ENCODE results near the gene DEPP1.
A peak's percentile ranks its signal among the peaks of the same experiment; 100 is the strongest.
"Not testable (repeated sequence)": the region's sequence is repeated elsewhere in the genome, so short reads cannot be mapped to it uniquely, and the experiment has no call there.

Gene DEPP1, protein sequence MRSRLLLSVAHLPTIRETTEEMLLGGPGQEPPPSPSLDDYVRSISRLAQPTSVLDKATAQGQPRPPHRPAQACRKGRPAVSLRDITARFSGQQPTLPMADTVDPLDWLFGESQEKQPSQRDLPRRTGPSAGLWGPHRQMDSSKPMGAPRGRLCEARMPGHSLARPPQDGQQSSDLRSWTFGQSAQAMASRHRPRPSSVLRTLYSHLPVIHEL

DNA sequence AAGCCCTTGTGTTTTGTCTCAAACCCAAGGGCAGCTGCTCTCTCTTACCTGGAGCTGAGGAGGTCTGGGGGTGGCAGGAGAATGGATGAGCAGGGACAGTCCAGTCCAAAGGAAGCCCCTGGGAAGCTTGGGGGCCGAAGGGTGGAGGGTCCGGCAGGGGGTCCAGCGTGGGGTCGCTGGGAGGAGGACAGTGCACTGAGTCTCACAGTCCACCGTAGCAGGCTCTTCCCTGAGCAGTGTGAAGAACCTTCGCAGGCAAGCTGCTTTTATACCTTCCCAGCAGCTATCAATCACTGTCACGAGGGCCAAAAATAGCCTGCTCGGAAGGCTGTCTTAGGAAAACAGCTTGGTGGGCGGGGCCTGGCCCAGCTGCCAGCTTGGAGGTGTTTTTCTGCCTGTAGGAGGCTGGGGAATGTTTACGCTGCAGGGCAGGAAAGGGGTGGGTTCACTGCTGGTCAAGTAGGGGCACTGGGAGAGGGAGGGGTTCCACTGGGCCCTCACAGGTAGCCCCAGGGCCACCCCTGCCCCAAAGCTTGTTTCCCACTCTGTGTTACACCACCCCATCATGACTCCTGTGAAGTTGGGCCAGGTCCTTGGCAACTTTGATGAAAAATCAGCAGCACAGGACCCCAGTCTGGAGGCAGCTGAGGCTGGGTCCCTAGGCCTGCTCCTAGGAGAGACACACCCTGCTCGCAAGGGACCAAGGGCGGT is at the start of gene DEPP1:
TSS of gene DEPP1 (minus strand) at position 240 of the 711 bp plus-strand sequence. CDS start 779 bp downstream, outside the sequence.
- DNase-seq (ENCODE audit: low spot score): peak; percentile 64

DNA sequence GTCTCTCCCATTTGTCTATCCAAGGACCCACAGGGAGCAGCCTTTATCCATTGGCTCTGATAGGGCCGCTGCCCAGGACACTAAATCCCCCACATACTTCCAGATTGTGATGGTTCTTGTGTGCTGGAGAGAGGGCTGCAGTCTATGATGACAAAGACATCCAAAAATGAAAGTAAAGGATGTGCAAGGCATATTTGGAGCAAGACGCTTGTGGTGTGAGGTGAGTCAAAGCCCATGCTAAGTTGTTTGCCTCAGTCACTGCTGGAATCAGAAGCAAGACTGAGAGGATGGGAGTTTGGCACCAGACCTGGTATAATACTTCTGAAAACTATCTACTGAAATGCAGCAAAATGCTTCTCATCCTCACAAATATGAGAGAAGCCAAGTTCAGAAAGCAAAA is 44.8 kb upstream of the DEPP1 start:
- DNase-seq (ENCODE audit: low spot score): no peak

DNA sequence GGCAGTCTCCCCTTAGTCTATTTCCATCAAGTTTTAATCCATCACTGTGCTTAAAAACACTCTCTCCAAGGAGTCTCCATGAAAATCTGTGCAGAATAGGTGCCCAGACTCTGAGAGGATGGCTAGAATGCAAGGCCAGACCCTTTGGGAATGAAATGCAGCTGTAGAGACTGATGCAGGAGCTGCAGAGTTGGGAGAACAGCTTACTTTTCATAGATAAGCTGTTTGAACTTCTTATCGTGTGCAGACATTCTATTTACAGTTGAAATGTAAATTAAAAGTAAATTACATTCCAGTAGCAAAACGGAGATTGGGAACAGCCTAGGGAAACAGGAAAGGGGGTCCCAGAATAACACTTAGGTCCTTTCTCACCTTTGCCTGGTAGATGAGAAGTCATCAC is 37.0 kb upstream of the DEPP1 start:
- no peak for DNase-seq (ENCODE audit: low spot score)

DNA sequence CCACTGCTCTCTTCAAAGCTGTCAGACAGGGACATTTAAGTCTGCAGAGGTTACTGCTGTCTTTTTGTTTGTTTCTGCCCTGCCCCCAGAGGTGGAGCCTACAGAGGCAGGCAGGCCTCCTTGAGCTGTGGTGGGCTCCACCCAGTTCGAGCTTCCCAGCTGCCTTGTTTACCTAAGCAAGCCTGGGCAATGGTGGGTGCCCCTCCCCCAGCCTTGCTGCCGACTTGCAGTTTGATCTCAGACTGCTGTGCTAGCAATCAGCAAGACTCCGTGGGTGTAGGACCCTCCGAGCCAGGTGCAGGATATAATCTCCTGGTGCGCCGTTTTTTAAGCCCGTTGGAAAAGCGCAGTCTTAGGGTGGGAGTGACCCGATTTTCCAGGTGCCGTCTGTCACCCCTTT is 35.9 kb upstream of the DEPP1 start:
- not testable (repeated sequence) for DNase-seq (ENCODE audit: low spot score)

DNA sequence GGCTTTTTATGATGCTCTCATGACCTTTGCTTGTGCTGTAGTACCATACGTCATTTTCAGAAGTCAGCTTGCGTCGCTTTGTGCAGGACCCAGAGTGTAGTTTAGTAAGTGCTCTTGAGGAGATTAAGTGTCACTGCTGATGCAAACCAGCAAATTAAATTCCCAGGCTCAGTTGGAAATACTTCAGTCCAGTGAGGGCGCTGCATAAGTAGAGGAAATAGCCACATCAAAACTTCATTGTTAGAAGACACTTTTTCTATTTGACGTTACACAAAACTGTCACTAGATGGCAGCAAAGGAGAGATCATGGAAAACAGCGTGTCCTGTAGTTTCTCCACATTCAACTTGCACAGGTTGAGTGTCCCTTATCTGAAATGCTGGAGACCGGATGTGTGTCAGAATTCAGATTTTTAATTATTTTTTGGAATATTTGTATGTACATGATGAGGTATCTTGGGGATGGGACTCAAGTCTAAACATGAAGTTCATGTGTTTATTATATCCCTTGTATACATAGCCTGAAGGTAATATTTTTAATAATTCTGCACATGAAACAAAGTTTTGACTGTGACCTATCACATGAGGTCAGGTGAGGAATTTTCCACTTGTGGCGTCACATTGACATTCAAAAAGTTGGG is 30.0 kb upstream of the DEPP1 start:
- DNase-seq (ENCODE audit: low spot score): no peak

DNA sequence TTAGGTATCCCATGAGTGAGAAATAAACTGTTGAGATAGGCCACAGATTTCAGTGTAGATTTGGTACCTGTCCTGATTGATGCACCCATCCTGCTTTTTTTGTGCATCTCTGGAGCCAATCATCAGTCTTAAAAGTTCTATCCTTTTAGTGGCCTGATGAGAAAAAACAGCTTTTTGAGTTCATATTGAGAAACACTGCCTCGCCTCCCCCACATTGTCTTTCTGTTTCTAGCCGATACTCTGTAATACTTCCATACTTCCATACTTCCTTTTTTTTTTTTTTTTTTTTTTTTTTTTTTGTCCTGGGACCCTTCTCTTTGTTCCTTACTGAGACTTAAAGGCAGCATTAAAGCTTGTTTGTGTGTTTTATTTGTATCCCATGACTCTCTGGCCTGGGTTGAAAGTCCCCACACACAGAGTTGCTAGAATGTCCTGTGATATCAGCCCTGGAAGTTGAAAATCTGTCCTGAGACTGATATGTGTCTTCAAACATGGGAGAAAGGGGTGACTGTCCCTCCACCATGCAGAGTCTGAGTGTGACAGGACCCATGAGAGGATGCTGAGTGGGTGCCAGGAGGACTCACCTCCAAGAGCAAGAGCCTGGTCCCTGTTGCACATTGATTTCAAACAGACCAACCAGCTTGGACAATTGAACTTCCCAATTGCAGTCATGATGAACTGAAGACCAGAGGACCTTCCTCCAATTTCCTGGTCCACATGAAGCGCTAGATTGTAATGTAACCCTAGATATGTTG is 27.8 kb upstream of the DEPP1 start:
- DNase-seq (ENCODE audit: low spot score): no peak

DNA sequence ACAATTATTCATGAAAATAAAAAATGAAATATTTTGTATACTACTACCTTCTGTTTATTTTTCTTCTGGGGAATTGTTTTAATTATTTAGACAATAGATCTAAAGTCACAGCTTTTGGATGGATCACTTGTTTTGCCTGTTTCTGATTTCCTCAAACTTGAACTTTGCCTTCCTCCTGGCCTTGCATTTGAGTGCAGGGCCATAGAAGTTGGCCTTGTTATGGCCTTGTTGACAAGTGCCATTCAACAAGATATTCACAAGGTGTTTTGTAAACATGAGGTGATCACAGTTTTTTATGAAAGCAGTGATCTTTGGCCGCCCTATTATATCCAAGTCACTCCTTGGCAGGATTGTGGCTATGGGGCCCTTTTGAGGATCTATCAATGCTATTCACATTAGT is 26.7 kb upstream of the DEPP1 start:
- no peak for DNase-seq (ENCODE audit: low spot score)

DNA sequence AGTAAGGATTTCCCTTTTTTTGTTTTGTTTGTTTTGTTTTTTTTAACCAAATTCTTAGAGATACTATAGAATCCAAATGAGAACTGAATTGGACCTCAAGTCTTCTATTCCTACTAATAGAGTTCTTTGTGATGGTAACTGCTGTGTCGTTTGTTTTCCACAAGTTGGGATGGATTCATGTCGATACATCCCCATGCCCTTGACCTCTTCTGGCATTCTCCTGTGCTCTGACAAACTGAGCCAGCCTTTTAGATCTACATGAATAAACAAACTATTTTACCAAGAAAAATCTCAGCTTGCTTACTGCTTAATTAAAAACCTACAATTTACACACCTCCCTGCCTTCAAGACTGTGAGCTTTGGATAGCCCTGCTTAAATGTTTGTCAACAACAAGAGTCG is 26.1 kb upstream of the DEPP1 start:
- no peak for DNase-seq (ENCODE audit: low spot score)

DNA sequence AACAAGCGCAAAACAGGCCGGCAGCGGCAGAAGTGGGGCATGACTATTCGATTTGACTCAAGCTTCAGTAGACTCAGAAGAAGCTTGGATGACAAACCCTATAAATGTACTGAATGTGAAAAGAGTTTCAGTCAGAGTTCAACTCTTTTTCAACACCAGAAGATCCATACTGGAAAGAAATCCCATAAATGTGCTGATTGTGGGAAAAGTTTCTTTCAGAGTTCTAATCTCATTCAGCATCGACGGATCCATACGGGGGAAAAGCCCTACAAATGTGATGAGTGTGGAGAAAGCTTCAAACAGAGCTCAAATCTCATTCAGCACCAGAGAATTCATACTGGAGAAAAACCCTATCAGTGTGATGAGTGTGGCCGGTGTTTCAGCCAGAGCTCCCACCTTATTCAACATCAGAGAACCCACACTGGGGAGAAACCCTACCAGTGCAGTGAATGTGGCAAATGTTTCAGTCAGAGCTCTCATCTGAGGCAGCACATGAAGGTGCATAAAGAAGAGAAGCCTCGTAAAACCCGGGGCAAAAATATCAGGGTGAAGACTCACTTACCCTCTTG is 24.9 kb upstream of the DEPP1 start:
- DNase-seq (ENCODE audit: low spot score): no peak

DNA sequence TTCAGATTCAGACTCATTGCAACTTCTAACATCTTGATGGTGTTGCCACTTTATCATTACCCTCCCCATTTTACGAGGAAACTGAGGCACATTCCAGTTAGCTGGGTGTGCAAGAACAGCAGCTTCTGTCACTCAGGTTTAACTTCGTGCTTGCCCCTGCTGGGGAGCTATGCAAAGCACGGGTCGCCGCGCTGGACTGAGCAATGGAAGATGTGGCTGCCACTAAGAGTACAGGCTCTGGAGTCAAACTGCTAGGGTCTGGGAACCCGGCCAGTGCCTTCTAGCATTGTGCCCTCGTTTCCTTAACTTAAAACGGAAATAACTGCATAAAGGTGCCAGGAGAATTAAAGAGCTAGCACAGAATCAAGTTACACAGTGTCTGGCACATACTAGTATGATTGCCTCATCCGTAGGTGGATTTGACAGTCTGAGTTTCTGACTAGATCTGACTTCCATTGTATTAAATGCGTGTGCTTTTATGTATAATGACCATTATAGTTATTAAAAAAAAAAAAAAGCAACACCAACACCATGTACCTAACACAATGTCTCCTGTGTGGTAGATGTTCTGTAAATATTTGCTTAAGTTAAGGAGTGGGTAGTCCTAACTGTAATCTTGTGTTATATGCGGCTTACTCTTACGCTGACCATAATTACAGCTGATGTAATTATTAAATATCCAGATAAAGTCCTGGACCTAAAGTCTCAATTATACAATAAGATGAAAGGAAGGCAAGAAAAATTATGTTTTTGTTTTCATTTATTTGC is 23.0 kb upstream of the DEPP1 start:
- peak; percentile 54 for DNase-seq (ENCODE audit: low spot score)

DNA sequence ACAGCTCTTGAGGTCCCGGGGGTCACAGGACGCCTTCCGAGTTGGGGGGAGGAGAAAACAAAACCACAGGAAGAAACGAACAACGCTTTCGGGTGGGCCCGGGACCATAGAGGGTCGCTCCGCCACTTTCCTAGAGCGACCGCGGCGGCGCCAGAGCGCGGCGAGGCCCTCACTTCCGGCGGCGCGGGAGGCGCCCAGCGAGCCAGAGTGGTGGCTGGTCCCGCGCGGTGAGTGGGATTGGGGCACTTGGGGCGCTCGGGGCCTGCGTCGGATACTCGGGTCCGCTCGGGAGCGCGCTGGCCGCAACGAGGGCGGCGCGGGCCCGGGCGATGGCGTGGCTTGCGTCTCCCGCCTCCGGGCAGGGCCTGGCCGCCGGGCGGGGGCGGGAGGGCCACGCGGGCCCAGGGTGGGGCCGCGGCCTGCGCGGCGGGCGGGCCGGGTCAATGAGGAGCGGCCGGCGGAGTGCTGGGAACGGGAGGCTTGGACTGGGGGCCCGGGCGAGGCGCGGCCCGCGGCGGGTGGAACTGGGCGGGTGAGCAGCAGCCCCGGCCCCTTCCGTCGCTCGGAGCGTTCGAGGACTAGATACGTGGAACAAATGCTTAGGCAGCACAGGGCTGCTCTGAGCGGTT is 22.3 kb upstream of the DEPP1 start, which contains the start of gene ZNF22:
TSS of gene ZNF22 (plus strand) at position 172 of the 629 bp plus-strand sequence. CDS start 2,446 bp downstream, outside the sequence.
- DNase-seq (ENCODE audit: low spot score): peak; percentile 34

DNA sequence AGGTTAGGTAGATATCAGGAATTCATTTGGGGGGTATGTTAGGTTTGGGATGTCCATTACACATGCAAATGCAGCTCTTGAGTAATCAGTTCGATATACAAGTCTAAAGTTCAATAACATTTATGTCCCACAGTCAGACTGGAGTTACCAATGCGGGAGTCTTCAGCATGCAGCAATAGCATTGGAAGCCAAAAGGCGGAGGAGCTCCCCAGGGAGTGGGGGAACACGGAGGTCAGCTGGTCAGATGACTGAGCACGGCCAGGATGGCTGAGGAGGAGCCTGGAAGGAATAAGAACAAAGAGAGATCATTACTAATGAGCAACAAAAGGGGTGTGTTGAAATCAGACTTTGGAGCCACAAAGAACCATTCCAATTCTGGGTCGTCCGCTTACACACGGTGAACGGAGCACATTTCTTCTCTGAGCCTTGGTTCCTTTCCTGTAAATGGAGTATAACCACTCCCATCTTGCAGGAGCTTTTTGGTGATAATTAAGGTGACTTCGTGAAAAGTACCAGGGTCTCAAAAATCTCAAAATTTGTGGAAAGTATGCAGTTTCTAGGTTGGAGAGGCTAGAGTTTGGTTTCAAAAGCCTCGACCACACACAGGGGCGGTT is 21.6 kb upstream of the DEPP1 start:
- DNase-seq (ENCODE audit: low spot score): peak; percentile 36

DNA sequence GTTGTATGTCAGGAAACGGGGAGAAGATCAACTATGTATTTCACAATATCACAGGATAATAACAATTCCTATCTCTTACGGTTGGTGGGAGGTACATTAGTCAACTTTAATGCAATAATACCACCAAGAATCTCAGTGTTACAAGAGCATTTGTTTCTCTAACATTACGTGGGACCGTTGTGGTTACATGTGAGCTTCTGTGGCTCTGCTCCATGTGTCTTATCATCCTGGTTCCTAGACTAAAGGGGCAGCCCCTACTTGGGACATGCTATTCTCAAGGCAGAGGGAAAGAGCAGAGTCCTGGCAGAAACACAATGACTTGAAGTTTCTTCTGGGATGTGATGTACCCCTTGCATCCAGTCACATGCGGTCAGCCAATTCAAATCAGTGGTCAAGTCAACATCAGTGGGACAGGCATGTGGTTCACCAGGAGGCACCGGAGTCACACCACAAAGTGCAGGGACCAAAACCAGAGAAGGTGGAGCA is 19.6 kb upstream of the DEPP1 start:
- DNase-seq (ENCODE audit: low spot score): no peak

DNA sequence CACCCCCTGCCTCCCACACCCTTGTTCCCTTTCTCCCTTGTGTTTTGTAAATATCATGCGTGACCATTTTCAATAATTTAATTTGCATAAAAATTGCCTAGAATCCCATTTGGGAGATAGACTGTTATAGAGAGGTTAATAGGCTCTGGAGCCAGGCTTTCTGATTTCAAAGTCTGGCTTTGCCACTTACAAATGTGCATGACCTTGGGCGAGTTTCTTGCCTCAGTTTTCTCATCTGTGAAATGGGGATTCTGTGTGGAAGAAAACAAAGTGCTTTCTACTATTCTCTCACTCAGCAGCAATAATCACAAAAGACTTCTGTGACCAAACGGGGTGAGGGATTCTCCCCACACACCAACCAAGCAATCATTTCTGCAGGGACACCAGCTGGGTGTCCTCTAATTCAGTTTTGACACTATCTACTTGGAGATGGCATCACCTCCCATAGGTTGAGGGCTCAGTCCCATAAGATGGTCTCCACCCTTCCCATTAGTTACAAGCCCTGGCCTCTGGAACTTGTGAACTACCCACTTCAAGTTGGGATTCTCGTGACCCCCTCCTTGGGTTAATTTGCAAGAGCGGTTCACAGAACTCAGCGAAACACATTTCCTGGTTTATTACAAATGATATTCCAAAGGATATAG is 18.6 kb upstream of the DEPP1 start:
- DNase-seq (ENCODE audit: low spot score): no peak

DNA sequence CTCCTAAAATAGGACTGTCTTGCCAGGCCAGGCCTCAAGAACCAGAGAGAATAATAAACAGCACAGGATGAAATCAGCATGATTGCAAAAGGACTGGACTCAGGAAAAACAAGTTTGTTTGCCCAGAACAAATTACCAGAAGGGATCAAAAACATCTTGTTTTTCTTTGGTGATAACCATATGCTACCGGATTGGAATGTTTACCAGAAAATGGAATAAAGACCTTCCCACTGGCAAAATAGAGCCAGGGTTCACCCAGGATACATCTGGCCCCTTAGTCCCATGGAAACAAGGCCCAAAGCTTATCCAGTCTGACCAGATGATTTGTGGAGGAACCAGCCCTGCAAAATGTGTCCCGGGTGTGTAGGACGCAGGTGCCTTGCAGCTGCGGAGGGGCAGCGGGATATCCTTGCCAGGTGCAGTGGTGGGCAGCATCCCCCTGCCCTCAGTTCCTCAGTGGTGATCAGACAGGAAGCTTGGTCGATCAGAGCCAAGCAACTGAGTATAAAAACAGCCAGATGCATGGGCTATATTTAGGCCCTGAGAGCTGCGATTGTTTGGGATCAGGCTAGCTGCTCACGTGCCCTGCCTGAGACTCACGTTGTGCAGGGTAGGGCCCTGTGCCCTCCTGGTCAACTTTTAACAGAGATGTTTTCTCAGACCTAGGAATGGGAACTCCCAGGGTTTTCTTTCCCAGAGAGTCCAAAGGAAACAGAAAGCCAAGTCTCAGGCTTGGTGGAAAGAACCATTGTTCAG is 17.5 kb upstream of the DEPP1 start:
- no peak for DNase-seq (ENCODE audit: low spot score)

DNA sequence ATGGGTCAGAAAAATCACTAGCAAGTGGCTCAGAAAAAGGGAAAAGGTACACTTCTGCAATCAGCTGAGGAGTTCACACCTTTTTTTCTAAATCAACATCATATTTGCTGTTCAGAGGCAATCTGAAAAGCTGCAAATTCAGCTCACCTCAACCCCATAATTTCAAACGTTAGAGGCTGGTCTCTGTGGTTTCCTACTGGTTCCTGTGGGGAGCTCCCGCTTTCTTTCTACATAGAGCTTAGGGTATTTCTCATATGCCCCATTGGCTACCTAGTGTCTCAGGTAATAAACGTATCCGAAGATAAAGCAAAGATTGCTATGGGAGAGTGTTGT is 16.9 kb upstream of the DEPP1 start:
- DNase-seq (ENCODE audit: low spot score): no peak

DNA sequence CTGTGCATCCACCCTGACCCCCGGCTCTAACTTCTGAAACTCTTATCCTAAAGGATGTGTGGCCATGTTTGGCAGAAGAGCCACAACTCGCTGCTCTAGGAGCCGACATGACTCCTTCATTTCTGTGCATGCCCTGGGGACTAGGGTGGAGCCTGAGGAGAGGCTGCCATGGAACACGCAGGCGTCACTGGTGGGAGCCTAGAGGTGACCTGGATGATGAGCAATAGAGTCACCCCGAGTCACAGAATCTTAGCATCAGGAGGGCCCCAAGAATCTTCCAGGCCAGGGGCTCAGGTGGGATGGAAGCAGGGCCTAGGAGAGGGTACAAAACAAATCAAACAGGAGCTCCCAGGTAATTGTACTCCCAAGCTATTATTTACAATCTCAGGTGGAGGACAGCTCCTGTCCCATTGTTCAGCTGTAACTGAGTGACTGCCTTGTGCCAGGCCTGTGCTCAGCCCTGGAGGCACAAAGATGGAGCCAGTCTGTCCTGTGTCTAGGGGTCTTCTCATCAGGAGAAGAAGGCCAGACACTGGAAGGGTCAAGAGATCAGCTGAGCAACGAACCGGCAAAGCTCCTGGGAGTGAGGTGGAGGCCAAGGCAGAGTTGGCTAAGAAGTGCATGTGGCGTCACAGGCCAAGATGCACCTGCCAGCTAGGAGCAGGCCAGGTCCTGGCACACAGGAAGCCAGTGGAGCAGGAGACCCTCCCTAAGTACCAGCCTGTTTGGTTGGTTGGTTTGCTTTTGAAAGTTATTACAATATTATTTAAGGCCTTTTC is 16.3 kb upstream of the DEPP1 start:
- DNase-seq (ENCODE audit: low spot score): no peak

Measured in HuH-7.5 (cell line).